ENCODE data around the gene CSMD2. TPM values are rescaled to one million over a fixed set of nuclear protein-coding genes. Genes with fewer than 3 reads are reported as not detected.

Gene CSMD2
- total RNA-seq, 1 experiment from 2014 or later, result 2.8 TPM

DNA sequence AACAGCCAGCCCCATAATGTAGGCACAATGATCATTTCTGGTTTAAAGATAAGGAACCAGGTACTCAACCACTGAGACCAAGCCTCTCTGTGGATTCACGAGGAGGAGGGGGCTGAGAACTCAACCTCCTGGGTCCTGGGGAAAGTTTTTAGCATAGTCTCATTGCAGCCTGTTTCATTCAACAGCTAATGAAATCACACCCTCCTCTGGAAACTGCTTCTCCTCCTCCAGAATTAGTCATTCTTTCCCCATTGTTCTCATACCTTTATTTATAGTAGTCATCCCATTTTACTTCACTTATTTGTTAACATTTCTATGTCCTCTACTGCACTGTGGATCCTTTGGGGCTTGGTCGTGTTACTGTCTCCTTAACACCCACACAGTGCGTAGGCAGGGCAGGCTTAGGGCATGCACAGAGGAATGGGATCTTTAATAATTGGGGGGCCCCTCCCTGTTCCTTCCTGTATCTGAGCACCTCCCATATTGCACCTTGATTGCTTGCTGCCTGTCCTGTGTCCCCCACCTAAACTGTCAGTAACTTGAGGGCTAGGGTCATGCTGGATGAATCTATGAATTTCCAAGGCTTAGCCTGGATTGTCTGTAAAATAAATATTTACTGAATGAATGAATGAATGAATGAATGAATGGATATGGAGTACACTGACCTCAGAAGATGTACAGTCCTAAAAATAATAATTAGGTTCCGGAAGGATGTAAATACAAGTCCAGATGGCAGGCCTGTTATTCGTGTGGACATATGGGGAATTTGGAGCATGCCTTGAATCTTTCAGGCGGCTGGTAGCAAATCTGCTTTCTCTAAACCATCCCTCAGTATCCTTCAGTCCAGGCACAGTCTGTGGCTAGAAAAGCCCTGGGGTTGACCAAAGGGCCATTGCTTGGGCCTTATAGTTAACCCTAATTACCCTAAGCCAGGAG is 455.0 kb downstream of the CSMD2 start:
- no peak overlapping the region for H3K4me3 ChIP-seq (ENCODE audit: low read depth, low read length, poor library complexity, severe bottlenecking)
- no peak for DNase-seq (ENCODE audit: low spot score)
- CTCF ChIA-PET, result no interaction called here
- H3K36me3 ChIP-seq (ENCODE audit: insufficient read depth, low read length, poor library complexity, severe bottlenecking), result no peaks in the 10 kb centered on the region
- H3K9me3 ChIP-seq (ENCODE audit: low read depth, low read length, poor library complexity, severe bottlenecking), result no peaks in the 10 kb centered on the region
- H3K4me1 ChIP-seq (ENCODE audit: insufficient read depth, low read length, poor library complexity, severe bottlenecking), result no peaks in the 10 kb centered on the region
- no TSS peak for BruUV-seq (replicated peaks)
- H3K27ac ChIP-seq (ENCODE audit: low read depth, low read length, poor library complexity, severe bottlenecking), result no peak overlapping the region
- TF ChIP-seq EZH2 (IDR thresholded peaks at IDR 0.05; ENCODE audit: borderline replicate concordance, low read depth, low read length, poor library complexity, severe bottlenecking), result no peak
- TF ChIP-seq, protein P1, sequence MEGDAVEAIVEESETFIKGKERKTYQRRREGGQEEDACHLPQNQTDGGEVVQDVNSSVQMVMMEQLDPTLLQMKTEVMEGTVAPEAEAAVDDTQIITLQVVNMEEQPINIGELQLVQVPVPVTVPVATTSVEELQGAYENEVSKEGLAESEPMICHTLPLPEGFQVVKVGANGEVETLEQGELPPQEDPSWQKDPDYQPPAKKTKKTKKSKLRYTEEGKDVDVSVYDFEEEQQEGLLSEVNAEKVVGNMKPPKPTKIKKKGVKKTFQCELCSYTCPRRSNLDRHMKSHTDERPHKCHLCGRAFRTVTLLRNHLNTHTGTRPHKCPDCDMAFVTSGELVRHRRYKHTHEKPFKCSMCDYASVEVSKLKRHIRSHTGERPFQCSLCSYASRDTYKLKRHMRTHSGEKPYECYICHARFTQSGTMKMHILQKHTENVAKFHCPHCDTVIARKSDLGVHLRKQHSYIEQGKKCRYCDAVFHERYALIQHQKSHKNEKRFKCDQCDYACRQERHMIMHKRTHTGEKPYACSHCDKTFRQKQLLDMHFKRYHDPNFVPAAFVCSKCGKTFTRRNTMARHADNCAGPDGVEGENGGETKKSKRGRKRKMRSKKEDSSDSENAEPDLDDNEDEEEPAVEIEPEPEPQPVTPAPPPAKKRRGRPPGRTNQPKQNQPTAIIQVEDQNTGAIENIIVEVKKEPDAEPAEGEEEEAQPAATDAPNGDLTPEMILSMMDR (conservative IDR thresholded peaks at IDR 0.05; ENCODE audit: low read depth, low read length), result no peak
- POLR2A ChIA-PET (ENCODE audit: low non-redundant PET), result no interaction called here
- no peaks in the 10 kb centered on the region for H3K27me3 ChIP-seq (replicated peaks; ENCODE audit: insufficient read depth, low read depth, low read length, poor library complexity)
- intact Hi-C loops (cut with micrococcal nuclease; ENCODE audit: unreplicated experiment), result no loop called here

DNA sequence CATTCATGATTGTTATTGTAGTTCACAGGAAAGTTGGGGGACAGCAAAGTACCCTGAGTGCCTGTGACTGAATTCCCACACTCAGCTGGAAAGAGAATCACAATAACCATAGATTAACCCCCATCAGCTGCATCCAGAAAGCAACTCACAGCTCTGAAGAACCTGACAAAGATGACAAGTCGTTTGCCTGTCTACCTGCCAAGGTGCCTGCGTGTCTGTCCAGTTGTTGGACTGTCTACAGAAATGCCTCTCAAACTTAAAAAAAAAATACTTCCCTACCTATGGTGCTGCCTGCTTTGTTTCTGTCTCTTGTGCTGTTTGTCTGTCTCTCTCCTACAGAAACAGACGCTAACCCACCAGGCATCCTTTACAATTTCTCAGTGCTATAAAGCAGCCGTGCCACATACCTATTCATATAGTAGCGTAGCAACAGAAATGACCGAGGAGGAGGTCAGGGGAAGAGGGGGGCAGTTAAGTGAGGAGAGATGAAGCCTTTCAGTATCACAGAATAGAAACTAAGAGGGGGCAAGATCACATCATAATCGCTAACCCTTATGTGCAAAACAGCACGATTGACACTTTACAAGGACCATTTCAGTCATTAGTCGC is 455.8 kb downstream of the CSMD2 start:
- Histone ChIP-seq H3K27me3 (replicated peaks; ENCODE audit: insufficient read depth, low read depth, low read length, poor library complexity) (no peaks in the 10 kb centered on the region), H3K4me1 (ENCODE audit: insufficient read depth, low read length, poor library complexity, severe bottlenecking) (no peaks in the 10 kb centered on the region), H3K36me3 (ENCODE audit: insufficient read depth, low read length, poor library complexity, severe bottlenecking) (no peaks in the 10 kb centered on the region), H3K4me3 (ENCODE audit: low read depth, low read length, poor library complexity, severe bottlenecking) (no peak overlapping the region), H3K27ac (ENCODE audit: low read depth, low read length, poor library complexity, severe bottlenecking) (no peak overlapping the region), H3K9me3 (ENCODE audit: low read depth, low read length, poor library complexity, severe bottlenecking) (no peaks in the 10 kb centered on the region)
- POLR2A ChIA-PET (ENCODE audit: low non-redundant PET), result no interaction called here
- CTCF ChIA-PET, result no interaction called here
- no TSS peak for BruUV-seq (replicated peaks)
- intact Hi-C loops (cut with micrococcal nuclease; ENCODE audit: unreplicated experiment), result no loop called here
- DNase-seq (ENCODE audit: low spot score), result no peak
- TF ChIP-seq EZH2 (IDR thresholded peaks at IDR 0.05; ENCODE audit: borderline replicate concordance, low read depth, low read length, poor library complexity, severe bottlenecking), result no peak
- TF ChIP-seq, protein P1 (conservative IDR thresholded peaks at IDR 0.05; ENCODE audit: low read depth, low read length), result no peak

DNA sequence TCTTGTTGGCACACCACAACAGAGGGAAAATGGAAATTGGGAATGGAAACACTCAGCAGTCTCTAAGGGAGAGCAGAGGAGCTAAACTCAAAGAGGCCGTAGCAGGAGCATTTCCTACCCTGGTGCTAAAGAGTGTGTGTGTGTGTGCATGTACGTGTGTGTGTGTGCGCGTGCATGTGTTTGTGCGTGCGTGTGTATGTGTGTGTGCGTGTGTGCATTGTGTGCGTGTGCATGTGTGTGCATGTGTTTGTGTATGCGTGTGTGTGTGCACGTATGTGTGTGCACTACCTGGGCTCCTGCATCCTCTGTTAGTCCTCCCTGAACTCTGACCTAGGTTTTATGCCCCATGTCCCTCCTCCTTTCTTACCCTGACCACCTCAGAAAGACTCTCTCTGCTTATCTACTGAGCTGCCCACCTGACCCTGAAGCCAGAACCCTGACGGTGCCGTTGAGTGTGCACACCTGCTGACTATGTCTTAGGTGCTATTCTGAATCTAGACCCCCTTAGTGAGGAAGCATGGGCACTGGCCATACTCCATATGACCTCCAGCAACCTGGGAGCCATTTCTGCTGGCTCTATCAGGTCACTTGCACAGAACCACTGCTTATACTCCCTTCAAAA is 458.3 kb downstream of the CSMD2 start:
- Histone ChIP-seq H3K4me3 (ENCODE audit: low read depth, low read length, poor library complexity, severe bottlenecking) (no peak overlapping the region), H3K27ac (ENCODE audit: low read depth, low read length, poor library complexity, severe bottlenecking) (no peak overlapping the region), H3K36me3 (ENCODE audit: insufficient read depth, low read length, poor library complexity, severe bottlenecking) (no peaks in the 10 kb centered on the region), H3K4me1 (ENCODE audit: insufficient read depth, low read length, poor library complexity, severe bottlenecking) (no peaks in the 10 kb centered on the region), H3K27me3 (replicated peaks; ENCODE audit: insufficient read depth, low read depth, low read length, poor library complexity) (no peaks in the 10 kb centered on the region), H3K9me3 (ENCODE audit: low read depth, low read length, poor library complexity, severe bottlenecking) (no peaks in the 10 kb centered on the region)
- TF ChIP-seq, protein P1 (conservative IDR thresholded peaks at IDR 0.05; ENCODE audit: low read depth, low read length), result no peak
- no peak for TF ChIP-seq EZH2 (IDR thresholded peaks at IDR 0.05; ENCODE audit: borderline replicate concordance, low read depth, low read length, poor library complexity, severe bottlenecking)
- DNase-seq (ENCODE audit: low spot score), result no peak
- ChIA-PET CTCF (no interaction called here), POLR2A (ENCODE audit: low non-redundant PET) (no interaction called here)
- intact Hi-C loops (cut with micrococcal nuclease; ENCODE audit: unreplicated experiment), result no loop called here
- no TSS peak for BruUV-seq (replicated peaks)
